GM18867 (cell line): ENCODE measurements around the gene FBXL7.

Source experiments
- ATAC-seq: cut with Tn5 transposase; IDR thresholded peaks from one replicate; pipeline ENCODE4 v1.9.1; 2021; ENCODE audit warnings: mild to moderate bottlenecking, moderate library complexity; ENCODE audit not compliant: unreplicated experiment

Gene FBXL7

DNA sequence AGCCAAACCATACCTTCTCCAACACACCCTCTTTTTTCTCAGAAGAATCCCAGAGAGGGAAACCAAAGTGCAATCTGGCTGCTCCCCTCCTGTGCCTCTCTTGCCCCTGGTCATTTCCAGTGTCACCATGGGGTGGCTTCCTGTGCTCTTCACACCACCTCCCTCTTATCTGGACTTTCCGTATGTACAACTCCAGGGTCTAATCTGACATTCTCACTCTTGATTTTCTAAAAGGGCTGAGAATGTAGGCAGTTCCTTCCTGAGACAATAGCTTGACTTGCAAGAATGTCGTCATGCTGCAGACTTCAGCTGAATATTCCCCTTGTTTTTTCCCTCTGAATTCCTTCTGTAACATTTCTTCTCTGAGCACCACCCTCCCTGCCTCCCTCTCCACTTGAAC, 110.2 kb downstream of the FBXL7 start:
- no peak for ATAC-seq

DNA sequence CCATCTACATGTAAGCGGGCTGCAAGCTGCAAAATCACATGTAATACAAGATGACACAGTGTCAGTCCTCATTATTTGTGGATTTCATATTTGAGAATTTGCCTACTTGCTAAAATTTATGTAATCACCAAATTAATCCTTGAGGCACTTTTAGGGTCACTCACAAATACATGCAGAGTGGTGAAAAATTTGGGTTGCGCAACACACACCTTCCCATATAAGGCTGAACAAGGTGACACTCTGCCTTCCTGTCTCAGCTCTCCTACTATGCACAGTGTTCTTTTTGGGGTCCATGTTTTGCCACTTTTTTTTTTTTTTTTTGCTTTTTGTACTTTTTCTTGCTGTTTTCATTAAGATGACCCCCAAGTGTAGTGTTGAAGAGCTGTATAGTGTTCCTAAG, 111.0 kb downstream of the FBXL7 start:
- ATAC-seq, result no peak

DNA sequence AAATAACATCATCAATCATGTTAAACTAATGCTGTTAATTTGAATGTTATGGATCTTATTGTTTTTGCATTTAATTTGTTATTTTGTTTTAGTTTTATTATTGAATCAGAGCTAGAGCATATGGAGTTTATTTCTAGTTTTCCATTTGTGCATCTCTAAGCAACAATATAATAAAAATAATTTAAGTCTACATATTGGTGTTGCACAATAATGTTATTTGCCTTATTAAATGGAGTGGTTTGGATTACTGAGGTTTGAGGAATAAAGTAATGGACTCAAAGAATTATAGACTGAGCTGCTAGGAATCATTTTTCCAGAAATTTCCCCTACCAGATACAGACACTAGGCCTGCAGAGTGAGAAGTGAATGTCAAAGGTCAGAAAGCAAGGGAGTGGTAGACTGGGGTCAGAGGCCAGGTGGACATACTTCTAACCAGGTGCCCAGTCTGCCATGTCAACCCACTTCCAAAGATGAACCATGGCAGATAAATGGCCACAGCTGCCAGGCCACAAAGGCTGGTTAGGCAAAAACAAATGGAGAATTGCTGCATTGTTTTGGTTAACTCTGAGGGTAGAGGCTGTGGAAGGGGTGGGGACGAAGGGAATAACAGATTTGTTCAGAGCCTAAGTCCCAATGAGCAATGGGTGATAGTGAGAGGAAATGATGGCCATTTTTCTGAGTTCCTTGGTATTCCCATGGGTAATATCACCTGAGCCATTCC, 113.1 kb downstream of the FBXL7 start:
- no peak for ATAC-seq

DNA sequence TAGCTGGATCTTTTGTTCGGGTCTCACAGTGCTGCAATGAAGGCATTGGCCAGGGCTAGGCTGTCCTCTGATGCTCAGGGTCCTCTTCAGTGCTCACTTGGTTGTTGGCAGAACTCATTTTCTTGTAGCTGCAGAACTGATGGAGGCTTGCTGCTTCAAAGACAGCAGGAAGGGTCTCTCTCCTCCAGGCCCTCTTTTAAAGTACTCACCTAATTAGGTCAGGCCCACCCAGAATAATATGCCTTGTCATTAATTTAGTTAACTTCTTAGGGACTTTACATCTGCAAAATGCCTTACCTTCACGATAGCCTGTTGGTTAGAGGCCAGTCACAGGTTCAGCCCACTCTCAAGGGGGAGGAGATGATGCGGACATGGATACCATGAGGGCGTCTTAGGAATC, 114.7 kb downstream of the FBXL7 start:
- no peak for ATAC-seq

DNA sequence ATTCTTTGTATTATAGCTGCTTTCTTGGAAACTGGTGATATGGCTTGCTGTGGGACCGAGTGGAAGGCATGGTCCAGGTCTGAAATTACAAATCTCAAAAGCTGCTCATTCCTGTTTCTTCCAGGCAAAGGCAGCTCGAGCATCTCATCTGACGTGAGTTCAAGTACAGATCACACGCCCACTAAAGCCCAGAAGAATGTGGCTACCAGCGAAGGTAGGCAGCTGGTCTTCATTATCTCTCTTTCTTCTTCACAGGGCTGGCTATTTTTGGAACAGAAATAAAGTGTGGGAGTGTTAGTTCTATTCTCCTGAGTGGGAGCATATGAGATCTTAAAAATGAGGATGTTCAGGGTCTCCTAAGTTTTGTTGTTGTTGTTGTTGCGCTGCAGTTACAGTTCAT, 115.9 kb downstream of the FBXL7 start:
- no peak for ATAC-seq

DNA sequence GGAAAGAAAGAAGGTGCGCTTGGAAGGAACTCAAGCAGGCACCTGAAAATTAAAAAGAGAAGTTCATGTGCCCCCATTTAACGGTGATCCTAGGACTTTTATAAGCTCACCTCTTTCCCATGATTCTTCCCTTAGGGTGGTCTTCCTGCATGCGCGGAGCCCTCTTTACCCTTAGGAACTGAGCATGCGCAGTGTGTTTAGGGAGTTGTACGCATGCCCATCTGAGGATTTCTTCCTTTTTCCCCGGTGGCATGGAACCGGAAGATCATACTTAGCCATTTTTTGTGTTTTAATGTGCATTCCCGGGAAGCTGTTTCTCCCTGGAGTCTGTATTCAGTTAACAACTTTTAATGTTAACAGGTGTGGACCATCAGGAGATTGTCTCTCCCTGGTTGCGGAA, 119.0 kb downstream of the FBXL7 start:
- no peak for ATAC-seq

DNA sequence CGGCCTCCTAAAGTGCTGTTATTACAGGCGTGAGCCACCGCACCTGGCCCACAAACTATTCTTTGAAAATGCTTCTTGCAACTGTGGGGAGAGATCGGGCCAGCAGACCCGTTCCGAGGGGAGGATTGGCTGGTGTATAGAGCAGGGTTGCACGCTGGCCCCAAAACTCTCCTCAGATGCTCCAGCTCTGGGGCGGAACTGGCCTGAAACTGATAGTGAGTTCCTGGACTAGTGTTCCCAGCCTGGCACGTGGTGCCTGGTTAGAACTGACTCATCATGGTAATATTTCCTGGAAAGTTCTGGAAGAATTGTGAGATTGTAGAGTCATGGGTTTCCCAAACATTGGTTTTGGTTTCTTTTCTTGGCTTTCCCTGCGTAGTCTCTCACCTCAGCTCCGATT, 120.5 kb downstream of the FBXL7 start:
- ATAC-seq, result no peak

DNA sequence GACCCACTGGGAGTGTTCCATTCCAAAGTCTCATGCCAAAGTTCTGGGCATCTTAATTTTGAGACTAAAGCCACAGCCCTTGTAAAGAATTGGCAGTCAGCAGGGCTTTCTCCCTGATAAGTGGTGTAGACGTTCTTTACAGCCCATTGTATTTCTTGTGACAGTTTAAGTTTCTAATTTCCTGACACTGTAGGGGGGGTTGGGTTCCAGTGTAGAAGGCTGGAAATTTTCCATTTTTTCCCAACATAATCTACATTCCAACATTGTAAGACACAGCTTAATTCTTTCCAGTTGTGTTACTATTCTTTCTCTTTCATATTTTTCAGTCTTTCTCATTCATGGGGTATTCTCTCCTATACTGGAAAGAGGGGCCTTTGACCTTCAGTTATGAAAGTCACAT, 121.1 kb downstream of the FBXL7 start:
- ATAC-seq, result no peak

DNA sequence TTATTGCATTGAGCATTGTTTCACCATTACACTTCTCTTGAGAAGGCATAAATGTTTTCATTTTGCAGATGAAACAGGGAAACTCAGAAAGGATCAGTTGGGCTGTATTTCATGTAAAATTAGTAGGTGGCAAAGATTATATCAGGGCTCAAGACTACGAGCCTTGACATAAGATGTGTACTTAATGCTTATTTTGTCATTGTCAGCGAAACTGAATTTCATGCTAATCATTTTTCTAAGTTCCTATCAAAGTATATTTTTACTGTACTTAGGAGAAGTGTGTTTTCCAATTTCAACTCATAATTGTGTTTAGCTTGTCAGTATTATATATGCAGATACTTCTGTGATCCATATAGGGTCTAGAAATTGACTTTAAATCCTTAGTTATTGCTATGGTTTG, 123.8 kb downstream of the FBXL7 start:
- no peak for ATAC-seq

DNA sequence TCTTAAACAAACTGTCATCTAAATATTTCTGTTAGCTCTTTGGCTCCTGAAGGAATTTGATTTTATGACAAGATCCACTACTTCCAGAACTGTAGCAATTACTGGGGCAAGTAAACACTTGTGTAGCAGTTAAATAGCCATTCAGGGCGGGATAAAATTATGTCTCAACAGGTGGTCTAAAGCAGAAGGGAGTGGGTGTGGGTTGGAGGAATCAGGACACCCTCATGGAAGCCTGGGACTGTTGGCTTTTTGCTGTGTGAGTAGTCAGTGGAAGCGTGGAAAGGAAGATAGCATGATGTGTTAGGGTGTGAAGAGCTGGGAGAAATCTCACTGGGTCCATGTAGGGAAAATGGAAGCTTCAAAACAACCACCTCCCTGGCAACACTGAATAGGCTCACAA, 127.1 kb downstream of the FBXL7 start:
- ATAC-seq, result no peak

DNA sequence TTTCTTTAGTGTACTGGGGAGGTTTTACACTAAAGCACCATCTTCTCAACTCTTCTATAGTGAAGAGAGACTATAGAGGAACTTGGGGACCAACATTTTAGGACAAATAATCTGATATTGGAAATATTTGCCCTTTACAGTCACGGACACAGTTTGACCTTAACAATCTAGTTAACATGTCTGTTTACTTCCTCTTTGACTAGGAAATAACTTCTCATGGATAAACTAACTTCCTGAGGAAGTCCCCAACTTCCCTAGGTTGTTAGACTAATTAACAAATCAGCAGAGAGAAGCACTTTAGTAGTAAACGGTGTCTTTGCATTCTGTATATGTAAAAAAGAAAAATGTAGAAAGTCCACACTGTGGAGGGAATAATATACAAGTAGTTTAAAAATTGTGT, 127.7 kb downstream of the FBXL7 start:
- no peak for ATAC-seq

DNA sequence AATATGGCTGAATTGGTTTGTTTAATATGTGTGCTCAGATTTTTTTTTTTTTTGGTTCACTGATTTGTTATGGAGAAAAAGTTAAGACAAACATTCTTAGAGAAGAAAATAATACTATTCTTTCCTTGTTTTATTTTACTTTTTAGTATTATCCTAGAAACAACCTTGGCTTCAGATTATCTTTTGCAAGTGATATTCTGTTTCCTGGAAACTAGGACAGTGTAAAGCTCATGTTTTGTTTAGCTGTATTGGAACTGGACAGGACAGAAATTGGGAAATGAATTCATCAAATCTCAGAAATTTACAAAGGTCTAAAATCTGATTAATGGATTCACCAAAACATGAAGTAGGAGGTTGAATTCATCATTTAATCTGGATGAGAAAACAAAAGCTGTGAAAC, 130.5 kb downstream of the FBXL7 start:
- no peak for ATAC-seq

DNA sequence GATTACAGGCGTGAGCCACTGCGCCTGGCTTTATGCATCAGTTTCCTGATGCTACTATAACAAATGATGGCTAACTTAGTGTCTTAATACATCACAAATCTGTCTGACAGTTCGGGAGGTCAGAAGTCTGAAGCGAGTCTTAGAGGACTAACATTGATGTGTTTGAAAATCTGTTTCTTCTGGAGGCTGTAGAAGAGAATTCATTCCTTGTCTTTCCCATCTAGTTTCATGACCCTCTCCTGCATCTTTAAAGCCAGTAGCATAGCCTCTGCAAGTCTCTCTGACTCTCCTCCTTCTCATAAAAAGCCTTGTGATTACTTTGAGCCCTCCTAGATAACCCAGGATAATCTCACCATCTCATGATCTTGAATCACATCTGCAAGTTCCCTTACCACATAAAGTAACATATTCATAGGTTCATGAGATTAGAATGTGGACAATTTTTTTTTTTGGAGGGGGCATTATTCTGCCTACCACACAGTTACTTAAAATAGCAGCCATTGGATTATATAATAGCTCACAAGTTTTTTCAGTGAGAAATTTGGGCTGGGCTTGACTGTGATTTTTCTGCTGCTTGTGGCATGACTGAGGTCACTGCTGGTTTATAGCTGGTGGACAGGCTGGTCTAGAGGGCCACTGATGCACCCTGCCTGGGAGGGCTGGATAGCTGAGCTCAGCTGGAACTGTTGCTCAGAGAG, 134.8 kb downstream of the FBXL7 start:
- no peak for ATAC-seq

DNA sequence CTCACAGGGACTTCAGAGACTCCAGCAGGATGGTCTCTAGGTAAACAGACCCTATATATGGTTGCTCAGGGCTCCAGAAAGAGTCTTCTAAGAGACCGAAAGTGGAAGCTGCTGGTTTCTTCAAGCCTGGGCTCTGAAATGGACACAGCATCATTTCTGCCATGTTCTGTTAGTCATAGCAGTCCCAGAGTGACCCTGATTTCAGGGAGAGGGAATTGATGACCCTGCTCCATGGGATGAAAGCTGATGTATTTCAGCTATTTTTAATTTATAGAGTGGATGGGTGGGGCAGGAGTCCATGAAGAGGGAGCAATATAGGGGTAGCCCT, 135.3 kb downstream of the FBXL7 start:
- ATAC-seq, result no peak

DNA sequence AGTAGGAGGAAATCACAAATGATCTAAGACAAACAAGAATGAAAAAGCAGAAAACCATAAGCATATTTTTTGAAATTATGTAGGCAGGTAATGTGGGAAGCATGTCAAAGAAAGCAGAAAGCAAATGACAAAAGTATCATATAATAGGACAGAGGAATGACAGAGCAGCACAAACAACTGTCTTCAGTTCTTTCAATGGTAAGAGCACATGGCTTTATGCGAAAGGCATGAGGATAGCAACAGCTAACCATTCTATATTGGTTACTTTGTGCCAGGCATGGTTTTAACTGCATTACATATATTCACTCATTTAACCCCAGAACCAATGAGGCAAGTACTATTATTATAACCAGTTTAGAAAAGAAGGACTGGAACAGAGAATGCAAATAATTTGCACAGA, 137.4 kb downstream of the FBXL7 start:
- no peak for ATAC-seq

DNA sequence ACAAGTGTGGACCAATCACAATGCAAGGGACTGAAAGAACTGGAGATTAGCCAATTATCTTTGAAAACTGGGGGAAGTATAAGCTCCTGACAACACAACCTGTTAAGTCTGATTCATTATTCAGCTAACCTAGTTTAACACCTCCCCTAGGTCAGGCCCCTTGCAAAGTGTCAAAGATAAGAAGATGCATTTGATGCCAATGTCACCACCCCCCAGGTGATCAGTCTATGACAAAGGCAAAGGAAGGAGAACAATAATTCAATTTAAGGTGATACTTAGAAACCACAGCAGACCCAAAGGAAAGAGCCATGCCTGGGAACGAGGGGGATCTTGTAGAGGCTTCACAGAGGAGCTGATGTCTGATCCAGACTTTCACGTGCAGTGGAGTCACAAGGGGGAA, 137.9 kb downstream of the FBXL7 start:
- no peak for ATAC-seq

DNA sequence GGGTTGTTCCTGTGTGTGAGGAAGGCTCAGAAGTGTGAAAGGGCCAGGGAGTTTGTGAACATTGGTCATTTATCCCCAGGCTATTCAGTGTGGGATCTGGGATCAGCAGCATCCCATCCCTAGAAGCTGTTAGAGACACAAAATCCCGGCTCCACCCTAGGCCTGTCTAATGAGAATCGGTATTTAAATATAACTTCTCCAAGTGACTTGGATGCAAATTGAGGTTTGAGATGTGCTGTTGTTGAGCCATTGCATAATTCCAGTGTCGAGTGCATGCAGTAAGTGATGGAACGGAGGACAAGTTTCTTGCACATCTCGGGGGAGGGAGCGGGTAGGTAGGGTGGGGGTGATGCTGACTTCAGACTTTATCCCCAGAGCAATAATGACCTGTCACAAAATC, 138.3 kb downstream of the FBXL7 start:
- ATAC-seq, result no peak

DNA sequence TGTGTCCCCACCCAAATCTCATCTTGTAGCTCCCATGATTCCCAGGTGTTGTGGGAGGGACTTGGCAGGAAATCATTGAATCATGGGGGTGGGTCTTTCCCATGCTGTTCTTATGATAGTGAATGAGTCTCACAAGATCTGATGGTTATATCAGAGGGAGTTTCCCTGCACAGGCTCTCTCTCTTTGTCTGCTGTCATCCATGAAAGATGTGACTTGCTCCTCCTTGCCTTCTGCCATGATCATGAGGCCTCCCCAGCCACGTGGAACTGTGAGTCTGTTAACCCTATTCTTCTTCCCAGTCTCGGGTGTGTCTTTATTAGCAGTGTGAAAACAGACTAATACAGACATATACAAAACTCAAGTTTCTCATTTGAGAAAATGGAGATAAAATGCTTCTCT, 139.3 kb downstream of the FBXL7 start:
- ATAC-seq, result no peak

DNA sequence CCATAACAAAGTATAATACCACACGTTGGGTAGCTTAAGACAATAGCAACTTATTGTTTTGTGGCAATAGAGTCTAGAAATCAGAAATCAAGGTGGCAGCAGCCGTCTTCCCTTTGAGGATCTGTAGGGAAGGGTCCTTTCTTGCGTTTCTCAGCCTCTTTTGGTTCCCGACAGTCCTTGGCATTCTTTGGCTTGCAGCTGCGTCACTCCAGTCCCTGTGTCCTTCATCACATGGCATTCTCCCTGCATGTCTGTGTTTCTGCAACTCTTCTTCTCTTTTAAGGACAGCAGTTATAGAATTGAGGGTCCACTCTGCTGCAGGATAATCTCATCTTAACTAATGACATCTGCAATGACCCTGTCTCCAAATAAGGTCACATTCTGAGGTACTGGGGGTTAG, 140.1 kb downstream of the FBXL7 start:
- ATAC-seq, result no peak

DNA sequence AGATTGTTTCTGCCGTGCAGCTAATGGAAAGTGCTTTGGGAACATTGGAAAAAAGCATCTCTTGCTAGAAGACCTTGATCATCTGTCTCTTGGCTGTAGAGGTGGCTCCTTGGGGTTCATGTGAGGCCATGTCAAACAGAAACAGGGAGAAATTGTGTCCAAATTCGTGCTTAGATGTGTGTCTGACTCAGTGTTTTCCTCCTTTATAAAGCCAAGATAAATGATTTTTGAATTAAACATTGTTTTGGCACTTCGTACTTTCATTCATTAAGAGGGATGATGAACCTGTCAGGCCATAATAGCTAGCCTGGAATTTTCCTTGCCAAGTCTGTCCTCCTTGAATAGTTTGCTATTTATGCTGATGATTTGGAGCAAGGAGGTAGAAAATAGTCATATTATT, 143.8 kb downstream of the FBXL7 start:
- ATAC-seq, result no peak

DNA sequence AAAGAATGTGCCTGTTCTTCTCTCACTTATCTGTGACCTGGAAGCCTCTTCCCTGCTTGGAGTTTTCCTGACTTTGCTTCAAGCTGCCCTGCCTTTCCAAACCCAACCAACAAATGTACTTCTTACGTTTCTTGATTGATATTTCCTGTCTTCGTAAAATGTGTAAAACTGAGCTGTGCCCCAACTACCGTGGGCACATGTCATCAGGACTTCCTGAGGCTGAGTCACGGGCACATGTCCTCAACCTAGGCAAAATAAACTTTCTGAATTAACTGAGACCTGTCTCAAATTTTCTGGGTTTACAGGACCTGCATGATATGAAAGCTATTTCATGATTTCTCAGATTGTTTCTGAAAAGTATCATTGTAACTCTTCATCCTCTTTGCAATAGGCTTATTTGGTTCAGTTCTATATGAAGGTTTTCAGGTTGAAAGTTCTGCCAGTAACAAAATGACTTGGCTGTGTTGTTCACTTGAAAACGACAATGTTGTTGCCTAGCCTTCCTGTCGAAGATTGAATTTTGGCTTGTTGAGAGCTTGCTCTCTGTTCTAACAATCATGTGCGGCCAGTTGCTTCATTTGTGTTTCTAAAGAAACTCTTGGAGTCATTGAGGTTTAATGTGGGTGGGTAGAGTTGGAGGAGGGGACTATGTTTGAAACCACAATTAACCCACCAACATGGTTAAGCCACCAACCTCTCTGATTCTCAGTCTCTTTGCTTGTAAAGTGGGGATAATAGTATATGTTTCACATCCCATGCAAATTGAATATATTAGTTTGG, 145.6 kb downstream of the FBXL7 start:
- ATAC-seq, result no peak

DNA sequence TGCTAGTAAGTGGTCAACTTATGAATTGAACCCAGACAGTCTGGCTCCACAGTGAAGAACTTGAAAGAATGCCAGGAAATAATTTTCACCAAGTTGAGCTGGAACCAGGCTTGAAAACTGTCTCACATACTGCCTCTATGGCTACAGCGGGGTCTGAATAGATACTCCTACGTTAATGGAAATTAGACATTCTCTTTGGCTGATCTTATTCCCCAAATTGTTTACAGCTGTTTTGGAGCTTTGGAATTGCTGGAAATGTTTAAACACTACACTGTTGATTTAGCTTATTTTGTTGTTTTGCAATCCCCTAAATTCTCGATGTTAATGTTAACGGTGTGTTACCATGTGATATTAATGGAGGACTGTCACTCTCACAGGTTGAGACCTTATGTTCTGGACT, 146.4 kb downstream of the FBXL7 start:
- ATAC-seq, result no peak
